GM06990 (cell line): ENCODE data around the gene ADAMTS2.

Source experiments
- DNase-seq: peaks from one replicate; pipeline ENCODE4 v3.0.0-alpha.2; 2011; ENCODE audit not compliant: insufficient read length; ENCODE audit errors: extremely low read depth
- H3K27me3 ChIP-seq: replicated peaks from 2 replicates; pipeline ENCODE4 v1.6.0; 2011; ENCODE audit warnings: low read length; ENCODE audit not compliant: control insufficient read depth, insufficient read depth
- H3K36me3 ChIP-seq: 2 replicates; pipeline ENCODE4 v1.5.1; 2011; ENCODE audit warnings: low read length; ENCODE audit not compliant: control insufficient read depth, insufficient read depth
- H3K4me3 ChIP-seq: replicated peaks from 2 replicates; pipeline ENCODE4 v1.5.1; 2011; ENCODE audit warnings: low read depth, mild to moderate bottlenecking, control low read depth, low read length
- CTCF ChIP-seq: IDR thresholded peaks from 2 replicates; pipeline ENCODE4 v1.5.1; 2011; ENCODE audit warnings: low read length, control low read depth, mild to moderate bottlenecking, inconsistent platforms; ENCODE audit not compliant: insufficient read depth, poor library complexity, severe bottlenecking

ADAMTS2 gene

GRCh38 chr5:179281694-179282093 is 63.6 kb downstream of the ADAMTS2 start:
- no peak for TF ChIP-seq CTCF
- DNase-seq: no peak
- H3K4me3 ChIP-seq: no peak overlapping the region
- H3K36me3 ChIP-seq: no peaks in the 10 kb centered on the region
- H3K27me3 ChIP-seq: no peaks in the 10 kb centered on the region

- TF ChIP-seq CTCF: no peak
- DNase-seq: no peak
- H3K36me3 ChIP-seq: no peaks in the 10 kb centered on the region
- no peaks in the 10 kb centered on the region for H3K27me3 ChIP-seq
- no peak overlapping the region for H3K4me3 ChIP-seq
Observed at GRCh38 chr5:179280095-179280490, 65.2 kb downstream of the ADAMTS2 start.

- no peak for DNase-seq
- Histone ChIP-seq H3K27me3 (no peaks in the 10 kb centered on the region), H3K4me3 (no peak overlapping the region), H3K36me3 (no peaks in the 10 kb centered on the region)
- no peak for TF ChIP-seq CTCF
Observed at GRCh38 chr5:179279347-179280094, 65.7 kb downstream of the ADAMTS2 start.

GRCh38 chr5:179278546-179278945 is 66.7 kb downstream of the ADAMTS2 start:
- Histone ChIP-seq H3K36me3 (no peaks in the 10 kb centered on the region), H3K4me3 (no peak overlapping the region), H3K27me3 (no peaks in the 10 kb centered on the region)
- DNase-seq: no peak
- TF ChIP-seq CTCF: no peak

GRCh38 chr5:179278119-179278518 is 67.1 kb downstream of the ADAMTS2 start:
- H3K27me3 ChIP-seq: no peaks in the 10 kb centered on the region
- DNase-seq: no peak
- H3K4me3 ChIP-seq: no peak overlapping the region
- no peaks in the 10 kb centered on the region for H3K36me3 ChIP-seq
- TF ChIP-seq CTCF: no peak
